ENCODE measurements around the gene FYCO1.

Gene FYCO1

GRCh38 chr3:45959201-45959600 lies 36.4 kb downstream of the FYCO1 start:
- DNase-seq = no peak

- no peak for DNase-seq
These were observed 37.3 kb downstream of the FYCO1 start for GRCh38 chr3:45958321-45958791.

- DNase-seq = no peak
These were observed 38.0 kb downstream of the FYCO1 start for GRCh38 chr3:45957586-45957985.

- no peak for DNase-seq
These were observed 39.9 kb downstream of the FYCO1 start for GRCh38 chr3:45955706-45956105.

- DNase-seq = no peak
These were observed 40.5 kb downstream of the FYCO1 start for GRCh38 chr3:45955017-45955647.

- DNase-seq = no peak
These were observed 41.3 kb downstream of the FYCO1 start for GRCh38 chr3:45954306-45954705.

- no peak for DNase-seq
These were observed 42.1 kb downstream of the FYCO1 start for GRCh38 chr3:45953536-45953935.

GRCh38 chr3:45952456-45952855 lies 43.2 kb downstream of the FYCO1 start:
- no peak for DNase-seq

- no peak for DNase-seq
These were observed 43.7 kb downstream of the FYCO1 start for GRCh38 chr3:45951946-45952345.

GRCh38 chr3:45950686-45951600 lies 44.7 kb downstream of the FYCO1 start:
- DNase-seq = no peak

GRCh38 chr3:45950131-45950530 lies 45.5 kb downstream of the FYCO1 start:
- no peak for DNase-seq

- DNase-seq = no peak
These were observed 46.2 kb downstream of the FYCO1 start for GRCh38 chr3:45949432-45949831.

- no peak for DNase-seq
These were observed 46.7 kb downstream of the FYCO1 start for GRCh38 chr3:45948881-45949280.

- DNase-seq = no peak
These were observed 47.3 kb downstream of the FYCO1 start for GRCh38 chr3:45948311-45948781.

GRCh38 chr3:45947361-45947760 lies 48.3 kb downstream of the FYCO1 start:
- DNase-seq = no peak

- no peak for DNase-seq
These were observed 48.7 kb downstream of the FYCO1 start for GRCh38 chr3:45946875-45947274.

GRCh38 chr3:45946307-45946706 lies 49.3 kb downstream of the FYCO1 start:
- DNase-seq = no peak

GRCh38 chr3:45944830-45945620 lies 50.6 kb downstream of the FYCO1 start:
- no peak for DNase-seq

GRCh38 chr3:45943207-45943846 lies 52.3 kb downstream of the FYCO1 start, which contains the start of gene CXCR6:
TSS of gene CXCR6 (plus strand) at chr3:45943464. CDS start at chr3:45946482, 3,018 bp downstream.
- DNase-seq = no peak

- peak in 1 of 2 donors; percentile 53 for DNase-seq
These were observed 53.4 kb downstream of the FYCO1 start for GRCh38 chr3:45942051-45942825.

- no peak for DNase-seq
These were observed 54.8 kb downstream of the FYCO1 start for GRCh38 chr3:45940781-45941365.
